Gastroesophageal sphincter (tissue), 4 donors: ENCODE measurements around the gene C1QTNF4. TPM values are rescaled to one million over a fixed set of nuclear protein-coding genes. Genes with fewer than 3 reads are reported as not detected.
"Not testable (repeated sequence)": the region's sequence is repeated elsewhere in the genome, so short reads cannot be mapped to it uniquely, and the experiment has no call there.

ENCODE experiments used
- ATAC-seq: fragments of 150-250 bp; one replicate; pipeline ENCODE4 v1.9.1; 2016; ENCODE audit warnings: mild to moderate bottlenecking, moderate library complexity
- H3K27ac ChIP-seq, 4 donors: fragments of 200-600 bp; sonication (generic) in 3 of 4; 1 replicate in 3 of 4; 2 replicates in 1 of 4; pipeline ENCODE4 v1.5.1; 2016 to 2019
- H3K27me3 ChIP-seq: fragments of 200-600 bp; sonication (generic); one replicate; pipeline ENCODE4 v1.5.1; 2019
- H3K36me3 ChIP-seq, 2 donors: fragments of 200-600 bp; sonication (generic); one replicate each; pipeline ENCODE4 v1.5.1; 2019; ENCODE audit warnings: control low read depth in 1 of 2
- H3K4me1 ChIP-seq, 3 donors: fragments of 200-600 bp; sonication (generic); 1 replicate in 2 of 3; 2 replicates in 1 of 3; pipeline ENCODE4 v1.5.1; 2016 to 2019; ENCODE audit warnings: control low read depth in 2 of 3
- H3K4me3 ChIP-seq, 2 donors: fragments of 200-600 bp; sonication (generic); one replicate each; pipeline ENCODE4 v1.5.1; 2019; ENCODE audit warnings: mild to moderate bottlenecking in 1 of 2, moderate library complexity in 1 of 2
- H3K9me3 ChIP-seq, 3 donors: fragments of 200-600 bp; sonication (generic); one replicate each; pipeline ENCODE4 v1.5.1; 2017 to 2019; ENCODE audit warnings: control low read depth in 2 of 3
- EP300 ChIP-seq: sonication (generic); formaldehyde crosslinking; IDR thresholded peaks from one replicate; pipeline ENCODE4 v1.6.1; 2017; ENCODE audit warnings: antibody characterized with exemption, mild to moderate bottlenecking
- POLR2A ChIP-seq, 2 donors: fragments of 450-650 bp; IDR thresholded peaks; one replicate each; pipeline ENCODE4 v1.6.1; 2017; ENCODE audit warnings: antibody characterized with exemption in 2 of 2, mild to moderate bottlenecking in 2 of 2, moderate library complexity in 1 of 2
- POLR2AphosphoS5 ChIP-seq: sonication (generic); formaldehyde crosslinking; IDR thresholded peaks from one replicate; pipeline ENCODE4 v1.6.1; 2017; ENCODE audit warnings: antibody characterized with exemption
- WGBS, 2 donors: methylation state at CpG; one replicate each; pipeline ENCODE4 v1.1.5; 2018; ENCODE audit warnings: low coverage in 1 of 2; 5-methylcytosine and 5-hydroxymethylcytosine counted together
- total RNA-seq, 4 donors: library from RNA; depleted of rRNA; stranded (reverse); fragments of >200 nt; gene quantifications; one replicate each; pipeline ENCODE4 v1.1.0, GENCODE V29; 2016
- TF ChIP-seq, protein P1 (sequence below), 4 experiments: fragments of 200-600 bp in 2 of 4; fragments of 450-650 bp in 2 of 4; sonication (generic) in 1 of 4; IDR thresholded peaks; one replicate each; pipeline ENCODE4 v1.5.1; 2017 to 2019; ENCODE audit warnings: antibody characterized with exemption in 4 of 4, mild to moderate bottlenecking in 2 of 4, moderate library complexity in 2 of 4

C1QTNF4 gene
- total RNA-seq, 4 donors from 2014 or later = 0.47 to 5.1 (median 2.3) TPM

DNA sequence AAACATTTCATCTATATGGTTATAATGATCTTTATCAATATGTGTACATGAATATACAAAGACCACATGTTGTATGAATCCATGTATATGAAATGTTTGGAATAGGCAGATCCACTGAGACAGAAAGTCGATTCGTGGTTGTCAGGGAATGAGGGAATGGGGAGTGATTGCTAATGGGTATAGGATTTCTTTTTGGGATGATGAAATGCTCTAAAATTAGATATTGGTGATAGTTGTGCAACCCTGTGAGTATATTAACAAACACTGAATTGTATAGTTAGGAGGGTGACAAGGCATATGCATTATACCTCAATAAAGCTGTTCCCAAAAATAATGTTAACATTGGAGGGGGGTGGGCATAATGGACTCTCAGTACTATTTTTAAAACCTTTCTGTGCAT lies 33.8 kb downstream of the C1QTNF4 start:
- Histone ChIP-seq H3K4me1 (peaks cover 0 to 12% (median 0%) of the 10 kb centered on the region in 3 donors), H3K27ac (no peak overlapping the region), H3K9me3 (no peaks in the 10 kb centered on the region), H3K27me3 (no peaks in the 10 kb centered on the region), H3K4me3 (no peak overlapping the region), H3K36me3 (no peaks in the 10 kb centered on the region)
- no peak for TF ChIP-seq EP300
- no peak for TF ChIP-seq POLR2A (IDR thresholded peaks at IDR 0.05)
- no peak for TF ChIP-seq POLR2AphosphoS5
- TF ChIP-seq, protein P1, sequence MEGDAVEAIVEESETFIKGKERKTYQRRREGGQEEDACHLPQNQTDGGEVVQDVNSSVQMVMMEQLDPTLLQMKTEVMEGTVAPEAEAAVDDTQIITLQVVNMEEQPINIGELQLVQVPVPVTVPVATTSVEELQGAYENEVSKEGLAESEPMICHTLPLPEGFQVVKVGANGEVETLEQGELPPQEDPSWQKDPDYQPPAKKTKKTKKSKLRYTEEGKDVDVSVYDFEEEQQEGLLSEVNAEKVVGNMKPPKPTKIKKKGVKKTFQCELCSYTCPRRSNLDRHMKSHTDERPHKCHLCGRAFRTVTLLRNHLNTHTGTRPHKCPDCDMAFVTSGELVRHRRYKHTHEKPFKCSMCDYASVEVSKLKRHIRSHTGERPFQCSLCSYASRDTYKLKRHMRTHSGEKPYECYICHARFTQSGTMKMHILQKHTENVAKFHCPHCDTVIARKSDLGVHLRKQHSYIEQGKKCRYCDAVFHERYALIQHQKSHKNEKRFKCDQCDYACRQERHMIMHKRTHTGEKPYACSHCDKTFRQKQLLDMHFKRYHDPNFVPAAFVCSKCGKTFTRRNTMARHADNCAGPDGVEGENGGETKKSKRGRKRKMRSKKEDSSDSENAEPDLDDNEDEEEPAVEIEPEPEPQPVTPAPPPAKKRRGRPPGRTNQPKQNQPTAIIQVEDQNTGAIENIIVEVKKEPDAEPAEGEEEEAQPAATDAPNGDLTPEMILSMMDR (IDR thresholded peaks at IDR 0.05) = no peak
- no peak for ATAC-seq
- WGBS, 2 donors = 80 to 81% methylated on average over 1 to 2 of the region's 2 CpGs

DNA sequence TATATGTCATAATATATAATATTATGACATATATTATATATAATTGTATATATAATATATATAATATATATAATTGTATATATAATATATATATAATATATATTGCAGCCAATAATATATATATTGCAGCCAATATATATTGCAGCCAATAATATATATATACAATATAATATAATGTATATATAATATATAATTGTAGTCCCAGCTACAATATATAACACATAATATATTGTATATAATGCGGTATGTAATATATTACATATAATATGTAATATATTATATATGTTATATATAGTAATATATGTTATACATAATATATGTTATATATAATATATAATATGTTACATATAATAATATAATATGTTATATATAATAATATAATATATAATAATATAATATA lies 35.5 kb downstream of the C1QTNF4 start:
- no peak for TF ChIP-seq EP300
- TF ChIP-seq POLR2A (IDR thresholded peaks at IDR 0.05) = no peak
- TF ChIP-seq, protein P1 (IDR thresholded peaks at IDR 0.05) = no peak
- no peak for TF ChIP-seq POLR2AphosphoS5
- no peak overlapping the region for H3K4me3 ChIP-seq
- peaks cover 0 to 3% (median 0%) of the 10 kb centered on the region in 3 donors for H3K4me1 ChIP-seq
- H3K27me3 ChIP-seq = no peaks in the 10 kb centered on the region
- no peaks in the 10 kb centered on the region for H3K36me3 ChIP-seq
- no peak overlapping the region for H3K27ac ChIP-seq
- 100% methylated on average over 1 of the region's 1 CpG; no CpG with 5 or more reads in 1 of the 2 donors for WGBS, 2 donors
- H3K9me3 ChIP-seq = no peaks in the 10 kb centered on the region
- ATAC-seq = no peak

DNA sequence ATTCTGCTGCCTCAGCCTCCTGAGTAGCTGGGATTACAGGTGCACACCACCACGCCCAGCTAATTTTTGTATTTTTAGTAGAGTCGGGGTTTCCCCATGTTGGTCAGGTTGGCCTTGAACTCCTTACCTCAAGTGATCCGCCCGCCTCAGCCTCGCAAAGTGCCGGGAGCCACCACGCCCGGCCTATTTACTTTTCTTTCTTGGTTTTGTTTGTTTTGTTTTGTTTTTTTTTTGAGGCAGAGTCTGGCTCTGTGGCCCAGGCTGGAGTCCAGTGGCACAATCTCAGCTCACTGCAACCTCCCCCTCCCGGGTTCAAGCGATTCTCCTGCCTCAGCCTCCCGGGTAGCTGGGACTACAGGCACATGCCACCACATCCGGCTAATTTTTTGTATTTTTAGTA lies 37.2 kb downstream of the C1QTNF4 start:
- not testable (repeated sequence) for H3K9me3 ChIP-seq, ATAC-seq, H3K36me3 ChIP-seq, H3K27me3 ChIP-seq, H3K27ac ChIP-seq, H3K4me3 ChIP-seq
- WGBS, 2 donors = 95 to 98% methylated on average over 7 to 11 of the region's 12 CpGs
- H3K4me1 ChIP-seq = peaks cover 0 to 11% (median 0%) of the 10 kb centered on the region in 3 donors

DNA sequence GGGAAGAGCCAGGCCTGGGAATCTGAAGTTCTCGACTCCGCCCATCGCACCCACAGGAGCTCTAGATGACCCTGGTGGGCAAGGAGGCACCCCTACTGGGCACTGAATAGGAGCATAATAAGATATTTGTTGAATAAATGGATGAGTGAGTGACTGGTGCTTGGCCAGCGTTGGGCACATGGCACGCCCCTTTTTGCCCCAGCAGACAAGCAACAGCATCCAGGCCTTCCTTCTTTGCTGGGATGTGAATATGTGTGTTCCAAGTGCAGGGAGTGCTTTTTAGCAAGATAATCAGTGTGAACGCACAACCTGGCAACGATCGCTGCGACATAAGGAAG lies 40.8 kb downstream of the C1QTNF4 start:
- Histone ChIP-seq H3K9me3 (no peaks in the 10 kb centered on the region), H3K27me3 (no peaks in the 10 kb centered on the region), H3K4me3 (peak overlapping the region; percentile 22 to 99), H3K36me3 (no peaks in the 10 kb centered on the region), H3K4me1 (peaks cover 2 to 47% (median 12%) of the 10 kb centered on the region in 3 donors), H3K27ac (peak overlapping the region in 3 of 4 donors; percentile 91 to 93 (median 92))
- WGBS, 2 donors = 15 to 23% methylated on average over 5 to 6 of the region's 9 CpGs
- peak; percentile 35 for ATAC-seq
- TF ChIP-seq, protein P1 (IDR thresholded peaks at IDR 0.05) = no peak
- TF ChIP-seq EP300 = no peak
- TF ChIP-seq POLR2AphosphoS5 = no peak
- TF ChIP-seq POLR2A (IDR thresholded peaks at IDR 0.05) = no peak

DNA sequence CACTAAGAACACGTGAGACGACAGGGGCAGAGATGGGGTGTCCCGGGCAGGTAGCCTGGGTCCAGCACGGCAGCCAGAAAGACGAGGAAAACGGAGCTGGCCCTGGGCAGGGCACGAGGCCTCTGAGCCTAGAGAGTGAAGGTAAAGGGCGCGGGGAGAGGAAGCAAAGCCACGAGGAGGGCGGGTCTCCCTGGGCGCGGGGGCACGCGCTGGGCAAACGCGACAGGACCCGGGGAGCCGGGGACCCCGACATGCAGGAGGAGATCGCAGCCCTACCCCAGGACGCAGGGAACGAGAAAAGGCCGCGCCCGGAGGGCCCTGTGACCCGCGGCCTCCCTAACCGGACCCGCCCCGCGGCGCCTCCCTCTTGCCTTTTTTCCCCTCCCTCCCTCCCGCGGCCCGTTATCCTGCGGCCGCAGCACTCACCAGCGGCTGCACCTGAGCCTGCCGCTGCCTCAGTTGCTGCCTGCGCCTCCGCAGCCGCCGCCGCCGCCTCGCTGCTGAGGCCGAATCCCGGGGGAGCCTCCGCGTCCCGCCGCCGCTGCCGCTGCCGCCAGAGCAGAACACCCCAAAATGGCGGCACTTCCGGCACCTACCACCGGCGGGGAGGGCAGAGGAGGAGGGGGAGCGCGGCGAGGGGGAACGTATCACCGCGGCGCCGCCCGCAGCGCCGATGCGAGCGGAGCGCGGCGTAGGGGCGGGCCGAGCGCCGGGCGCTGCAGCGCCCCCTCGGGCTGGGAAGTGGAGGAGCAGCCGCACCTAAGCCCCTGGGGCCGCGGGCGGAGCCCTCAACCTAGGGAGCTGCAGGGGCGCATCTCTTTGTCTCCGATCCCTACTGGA lies 41.4 kb downstream of the C1QTNF4 start, which contains the start of gene CELF1:
TSS of gene CELF1 (minus strand) at position 567 of the 840 bp plus-strand sequence. CDS start 53,609 bp downstream, outside the sequence.
- Histone ChIP-seq H3K4me1 (peaks cover 2 to 53% (median 12%) of the 10 kb centered on the region in 3 donors), H3K27ac (peak within 1 kb of the TSS; percentile 47 to 93 (median 92)), H3K4me3 (peak within 1 kb of the TSS; percentile 60 to 99), H3K36me3 (no peaks in the 10 kb centered on the region), H3K9me3 (no peaks in the 10 kb centered on the region), H3K27me3 (no peaks in the 10 kb centered on the region)
- peak; percentile 98 for ATAC-seq
- TF ChIP-seq EP300 (no peak), POLR2AphosphoS5 (peak; percentile 84), POLR2A (IDR thresholded peaks at IDR 0.05) (peak; percentile 59 to 75)
- TF ChIP-seq, protein P1 (IDR thresholded peaks at IDR 0.05) = peak; percentile 82 to 99 (median 94)
- WGBS, 2 donors = 0% methylated on average over 9 of the region's 89 CpGs; no CpG with 5 or more reads in 1 of the 2 donors
